ENCODE results near the gene TMC6. TPM values are rescaled to one million over a fixed set of nuclear protein-coding genes. Genes with fewer than 3 reads are reported as not detected.

The TMC6 gene
- total and polyA plus RNA-seq, 2 of the 13 experiments (the other 11 are each of a cell fraction or from before 2014, with no cell fraction given): 48.4 to 99.1 TPM

- TF ChIP-seq ZNF512 (CRISPR knock-in tag; IDR thresholded peaks at IDR 0.05): 0 out of 2 replicates have a peak, but pooled peaks have one; percentile 56
- peak; percentile 75; the same call in 1 of the 2 replicates for TF ChIP-seq FOXK1 (CRISPR knock-in tag; IDR thresholded peaks at IDR 0.05; ENCODE audit: borderline replicate concordance, low read depth)
- TF ChIP-seq ATF2 (CRISPR knock-in tag; IDR thresholded peaks at IDR 0.05): 0 out of 2 replicates have a peak, but pooled peaks have one; percentile 46
- no peak for TF ChIP-seq ZNF766 (CRISPR knock-in tag; IDR thresholded peaks at IDR 0.05; ENCODE audit: borderline replicate concordance)
- TF ChIP-seq ZNF124 (CRISPR knock-in tag; IDR thresholded peaks at IDR 0.05): peak; percentile 55; the same call in 1 of the 2 replicates
- TF ChIP-seq PPARG (CRISPR knock-in tag; conservative IDR thresholded peaks at IDR 0.05): 0 out of 2 replicates have a peak, but pooled peaks have one; percentile 24
- TF ChIP-seq SKI (IDR thresholded peaks at IDR 0.05; ENCODE audit: partially characterized antibody): peak; percentile 23
- peak; percentile 44; the same call in 1 of the 2 replicates for TF ChIP-seq KMT2A (CRISPR knock-in tag; IDR thresholded peaks at IDR 0.05)
- TF ChIP-seq ZFP36 (IDR thresholded peaks at IDR 0.05; ENCODE audit: borderline replicate concordance, low read depth, low read length, partially characterized antibody): no peak
- TF ChIP-seq TOPORS (CRISPR knock-in tag; IDR thresholded peaks at IDR 0.05): no peak
- TF ChIP-seq TFAP4 (IDR thresholded peaks at IDR 0.05; ENCODE audit: borderline replicate concordance, low read depth): peak; percentile 67; the same call in 1 of the 2 replicates
- TF ChIP-seq HMGXB4 (CRISPR knock-in tag; IDR thresholded peaks at IDR 0.05; ENCODE audit: borderline replicate concordance in 1 of 2, low read depth in 1 of 2): peak; percentile 82 to 84; a peak in 3 of 4 replicates
- peak; percentile 33; the same call in 1 of the 2 replicates for TF ChIP-seq SP5 (CRISPR knock-in tag; IDR thresholded peaks at IDR 0.05; ENCODE audit: borderline replicate concordance, low read depth)
- TF ChIP-seq ZFP91 (CRISPR knock-in tag; IDR thresholded peaks at IDR 0.05; ENCODE audit: borderline replicate concordance): peak; percentile 67; the same call in 1 of the 2 replicates
- peak; percentile 47; the same call in 1 of the 2 replicates for TF ChIP-seq NR2C2 (CRISPR knock-in tag; IDR thresholded peaks at IDR 0.05; ENCODE audit: borderline replicate concordance)
- TF ChIP-seq PATZ1 (CRISPR knock-in tag; IDR thresholded peaks at IDR 0.05): peak; percentile 40
These were observed 5.7 kb upstream of the TMC6 start (continued) for GRCh38 chr17:78133971-78134898.

Data from HepG2 (cell line).